HuH-7.5 (cell line): ENCODE data around the gene LOXL4.

ENCODE experiments used
- DNase-seq: peaks from one replicate; pipeline ENCODE4 v3.0.0; 2011; ENCODE audit warnings: low spot score

The LOXL4 gene

GRCh38 chr10:98295401-98295811 is 27.4 kb upstream of the LOXL4 start:
- DNase-seq, result no peak

DNA sequence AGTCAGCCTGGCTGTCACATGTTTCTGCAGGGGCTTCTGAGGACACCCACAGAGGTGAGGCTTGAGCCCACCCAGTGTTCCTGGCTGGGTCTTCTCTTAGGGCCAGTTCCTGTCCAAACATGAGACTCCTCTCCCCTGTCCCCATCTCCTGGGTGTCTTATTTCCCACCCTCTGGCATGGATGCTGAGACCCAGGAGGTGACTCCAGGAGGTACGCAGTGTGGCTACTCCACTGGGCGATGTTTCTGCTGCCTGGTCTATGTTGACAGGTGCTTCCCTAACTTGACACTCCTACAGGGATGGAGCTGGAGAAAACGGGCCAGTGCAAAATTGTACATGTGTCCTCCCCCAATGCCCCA is 26.3 kb upstream of the LOXL4 start:
- no peak for DNase-seq

GRCh38 chr10:98293550-98294269 is 25.7 kb upstream of the LOXL4 start:
- no peak for DNase-seq

GRCh38 chr10:98292971-98293370 is 25.0 kb upstream of the LOXL4 start:
- DNase-seq, result no peak

GRCh38 chr10:98289802-98290209 is 21.8 kb upstream of the LOXL4 start:
- no peak for DNase-seq

- DNase-seq, result no peak
These were observed 19.3 kb upstream of the LOXL4 start for GRCh38 chr10:98287321-98287720.

DNA sequence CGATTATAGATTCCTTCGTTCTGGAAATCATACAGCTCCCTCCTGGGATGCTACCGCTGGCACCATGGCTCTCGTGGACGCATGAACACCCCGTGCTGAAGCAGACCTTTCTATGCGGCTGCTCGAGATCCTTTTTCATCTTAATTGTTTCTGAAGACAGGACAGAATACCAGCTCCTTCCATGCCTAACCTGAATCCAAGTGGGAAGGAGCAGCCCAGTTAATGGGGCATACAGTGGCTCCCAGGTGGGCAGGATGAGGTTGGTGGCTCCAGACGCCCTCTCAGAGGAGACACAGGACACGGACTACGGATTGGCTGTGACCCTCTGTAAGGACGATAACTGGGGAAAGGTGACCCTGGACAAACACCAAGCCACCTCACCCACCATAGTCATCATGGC is 18.4 kb upstream of the LOXL4 start:
- DNase-seq, result no peak

GRCh38 chr10:98285416-98285815 is 17.4 kb upstream of the LOXL4 start:
- no peak for DNase-seq

GRCh38 chr10:98276311-98276710 is 8.3 kb upstream of the LOXL4 start:
- no peak for DNase-seq

- DNase-seq, result no peak
These were observed 6.6 kb upstream of the LOXL4 start for GRCh38 chr10:98274562-98274961.

DNA sequence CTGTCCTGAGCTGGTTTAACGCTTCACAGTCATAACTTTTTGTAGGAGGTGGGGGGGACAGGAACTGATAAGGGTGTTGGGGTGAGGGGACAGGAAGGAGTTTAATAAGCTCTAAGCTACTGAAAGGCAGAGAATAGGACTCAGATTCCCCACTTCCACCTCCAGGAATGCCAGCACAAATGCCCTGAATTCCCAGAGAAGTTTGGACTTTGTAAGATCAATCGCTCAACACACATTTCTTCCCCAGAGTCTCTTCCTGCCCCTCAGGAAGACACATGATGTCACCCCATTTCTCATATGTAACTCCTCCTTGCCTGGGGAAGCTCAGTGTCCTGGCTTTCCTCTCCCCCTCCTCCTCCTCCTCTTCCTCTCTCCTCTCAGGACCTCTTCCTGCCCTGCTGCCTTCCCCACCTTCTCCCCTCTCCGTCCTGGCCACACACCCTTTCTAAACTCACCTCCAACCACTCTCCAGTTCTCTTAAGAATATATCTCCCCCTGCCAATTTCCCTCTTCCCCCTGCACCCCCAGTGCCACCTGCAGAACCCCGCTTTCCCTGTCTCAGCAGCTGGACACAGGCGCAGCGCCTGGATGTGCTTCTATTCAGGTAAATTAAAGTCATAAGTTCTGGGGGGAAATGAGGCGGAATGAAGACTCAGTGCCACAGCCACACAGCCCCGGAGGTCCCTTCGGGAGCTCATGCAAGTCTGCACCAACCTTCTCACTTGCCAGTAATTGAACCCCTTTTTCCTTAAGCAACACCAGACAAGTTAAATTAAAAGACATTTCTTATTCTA is 5.3 kb upstream of the LOXL4 start:
- DNase-seq, result no peak

DNA sequence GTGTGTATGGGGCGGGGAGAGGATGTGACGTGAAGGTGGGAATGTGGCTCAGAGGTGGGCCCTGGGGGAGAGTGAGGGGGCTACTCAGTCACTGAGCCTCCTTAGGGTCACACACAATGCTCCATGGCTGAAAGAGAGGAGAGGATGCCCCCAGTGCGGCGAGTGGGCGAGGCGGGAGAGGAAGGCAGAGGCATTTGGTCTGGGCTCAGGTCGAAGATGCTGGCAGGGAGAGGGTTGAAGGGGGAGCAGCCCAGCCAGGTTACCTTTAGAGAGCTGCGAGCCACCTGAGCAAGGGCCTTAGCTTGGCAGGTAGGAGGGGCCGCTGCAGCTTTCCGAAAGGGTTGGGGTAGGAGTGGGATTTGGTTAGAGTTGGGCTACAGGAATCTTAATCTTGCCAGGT is 4.7 kb upstream of the LOXL4 start:
- no peak for DNase-seq

DNA sequence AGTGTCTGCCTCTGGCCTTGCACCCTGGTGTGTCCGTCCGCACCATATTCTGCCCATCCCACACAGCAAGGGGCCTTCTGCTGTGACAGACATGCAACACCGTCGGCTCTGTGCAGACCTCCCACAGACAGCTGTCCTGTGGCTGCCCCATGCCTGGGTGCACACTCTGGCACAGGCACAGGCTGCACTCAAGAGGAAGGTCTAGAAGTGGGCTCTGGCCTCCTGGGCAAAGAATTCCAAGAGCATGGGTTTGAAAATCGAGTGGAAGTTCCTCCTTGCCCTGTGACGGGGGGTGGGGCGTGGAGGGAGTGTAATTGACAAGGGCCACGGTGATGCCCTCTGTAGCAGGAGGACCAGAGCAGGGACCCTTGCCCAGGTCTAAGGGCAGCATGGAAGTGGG is 4.3 kb upstream of the LOXL4 start:
- DNase-seq, result no peak

DNA sequence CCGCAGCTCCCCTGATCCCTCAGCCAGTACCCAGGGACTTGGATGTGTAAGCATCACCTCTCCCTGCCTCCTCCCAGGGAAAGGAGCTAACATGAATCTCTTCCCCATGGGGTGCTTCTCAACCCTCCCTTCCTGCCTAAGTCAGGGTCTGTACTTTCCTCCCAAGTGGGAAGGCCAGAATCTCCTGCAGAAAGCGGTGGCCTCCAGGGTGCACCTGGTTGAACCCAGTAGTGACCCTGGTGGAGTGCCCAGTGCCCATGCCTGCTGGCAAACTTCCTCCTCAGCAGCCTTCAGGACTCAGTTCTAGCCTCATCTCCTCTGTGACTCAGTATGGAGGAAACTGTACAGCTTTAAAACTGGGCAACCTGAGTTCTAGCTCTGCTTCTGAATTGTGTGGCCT is 2.8 kb upstream of the LOXL4 start:
- DNase-seq, result no peak

- peak; percentile 74 for DNase-seq
These were observed 2.2 kb upstream of the LOXL4 start for GRCh38 chr10:98270073-98270740.

DNA sequence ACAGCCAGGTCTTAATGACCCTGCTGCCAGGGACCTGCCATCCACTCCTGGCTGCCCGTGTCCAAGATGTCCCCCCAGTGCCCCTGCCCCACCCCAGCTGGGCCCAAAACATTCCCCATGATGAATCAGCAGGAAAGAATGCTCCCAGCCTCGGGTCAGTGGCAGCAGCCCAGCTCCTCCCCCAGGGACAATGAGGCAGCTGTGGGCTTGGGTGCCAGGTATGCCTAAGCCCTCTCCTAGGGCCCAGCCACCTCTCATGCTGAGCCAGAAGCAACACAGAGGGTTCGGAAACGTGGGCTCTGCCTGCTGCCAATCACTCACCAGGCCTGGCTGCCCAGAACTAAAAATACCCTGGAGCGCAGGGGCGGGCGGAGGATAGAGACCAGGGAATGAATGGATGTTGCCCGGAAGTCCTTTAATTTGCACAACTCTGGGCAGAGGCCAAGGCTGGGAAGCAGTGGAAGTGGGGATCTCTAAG is 1.5 kb upstream of the LOXL4 start:
- peak; percentile 83 for DNase-seq

GRCh38 chr10:98268694-98269431 is 869 bp upstream of the LOXL4 start:
- DNase-seq, result peak; percentile 87

DNA sequence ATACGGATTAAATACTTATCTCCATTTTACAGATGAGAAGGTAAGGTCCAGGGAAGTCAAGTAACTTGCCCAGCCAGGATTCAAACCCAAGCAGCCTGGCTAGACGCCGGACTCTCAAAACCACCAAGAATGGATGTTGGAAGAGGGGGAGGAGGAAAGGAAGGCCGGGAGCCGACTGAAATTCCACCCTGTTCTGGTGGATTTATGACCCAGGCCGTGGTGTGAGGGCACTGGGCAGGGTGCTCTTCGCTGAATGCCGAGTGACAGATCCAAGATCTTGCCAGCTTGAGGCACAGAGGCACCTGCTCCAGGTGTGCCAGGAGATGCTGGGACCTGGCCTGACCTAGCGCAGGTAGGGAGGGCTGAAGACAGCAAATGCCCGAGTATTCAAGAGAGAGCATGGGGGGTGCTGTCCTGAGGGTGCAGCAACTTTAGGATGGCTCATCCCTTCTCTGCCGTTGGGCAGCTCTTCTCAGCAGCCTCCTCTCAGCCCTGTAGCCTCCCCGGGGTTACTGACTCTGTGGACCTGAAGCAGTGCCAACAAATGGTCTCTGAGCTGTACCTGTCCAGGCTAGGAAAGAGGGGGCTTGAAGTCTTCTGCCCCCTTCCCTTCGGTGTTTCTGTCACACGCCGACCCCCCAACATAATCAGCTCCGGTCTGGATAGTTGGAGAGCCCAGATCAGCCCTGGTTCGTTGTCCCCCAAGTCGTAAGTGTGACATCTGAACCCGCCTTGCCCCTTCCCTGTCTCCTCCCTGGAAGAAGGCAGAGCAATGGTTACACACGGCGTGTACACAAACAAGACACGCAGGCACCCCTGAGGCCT is 713 bp downstream of the LOXL4 start:
- peak; percentile 58 for DNase-seq

DNA sequence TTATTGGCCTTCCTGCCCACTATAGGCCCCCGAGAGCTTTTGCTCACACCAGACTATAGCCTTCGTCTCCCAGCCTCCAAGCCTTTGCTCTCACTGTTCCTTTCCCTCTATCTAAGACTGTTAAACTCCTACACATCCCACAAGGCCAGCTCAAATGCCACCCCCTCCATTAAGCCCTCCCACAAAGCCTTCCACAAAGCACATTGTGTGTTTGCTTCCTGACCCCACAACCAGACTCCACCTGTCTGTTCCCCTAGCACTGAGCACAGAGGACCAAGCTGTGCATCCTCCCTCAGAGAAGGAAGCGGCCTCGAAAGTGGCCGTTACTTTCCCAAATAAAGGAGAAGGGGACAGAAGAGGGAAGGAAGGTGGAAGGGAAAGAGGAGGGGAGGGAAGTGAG is 1.3 kb downstream of the LOXL4 start:
- DNase-seq, result no peak

GRCh38 chr10:98265403-98266378 is 2.3 kb downstream of the LOXL4 start:
- DNase-seq, result no peak
